GM18499 (cell line): ENCODE results near the gene DIDO1.

ENCODE experiments used
- ATAC-seq: cut with Tn5 transposase; IDR thresholded peaks from one replicate; pipeline ENCODE4 v1.9.1; 2021; ENCODE audit warnings: moderate number of reproducible peaks; ENCODE audit not compliant: insufficient read depth, unreplicated experiment

Gene DIDO1

GRCh38 chr20:62898093-62898964 is 28.0 kb downstream of the DIDO1 start:
- ATAC-seq = no peak

DNA sequence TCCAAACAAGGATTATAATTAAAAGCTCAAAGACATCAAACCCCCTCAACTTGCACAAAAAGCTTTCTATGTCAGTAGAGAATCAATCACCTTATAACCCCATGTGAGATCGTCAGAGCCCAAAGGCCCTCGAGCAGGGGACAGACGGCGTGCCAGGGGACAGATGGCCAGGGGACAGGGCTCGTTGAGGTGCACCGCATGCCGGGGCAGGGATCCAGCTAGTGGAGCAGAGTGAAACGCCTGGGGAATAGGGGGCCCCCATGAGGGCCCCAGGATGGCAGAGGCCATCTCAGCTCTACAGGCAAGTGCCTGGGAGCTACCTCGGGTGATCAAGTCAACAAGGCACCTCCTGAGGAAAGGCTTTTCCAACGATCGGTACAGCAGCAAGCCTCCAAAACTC is 28.6 kb downstream of the DIDO1 start:
- ATAC-seq = no peak

DNA sequence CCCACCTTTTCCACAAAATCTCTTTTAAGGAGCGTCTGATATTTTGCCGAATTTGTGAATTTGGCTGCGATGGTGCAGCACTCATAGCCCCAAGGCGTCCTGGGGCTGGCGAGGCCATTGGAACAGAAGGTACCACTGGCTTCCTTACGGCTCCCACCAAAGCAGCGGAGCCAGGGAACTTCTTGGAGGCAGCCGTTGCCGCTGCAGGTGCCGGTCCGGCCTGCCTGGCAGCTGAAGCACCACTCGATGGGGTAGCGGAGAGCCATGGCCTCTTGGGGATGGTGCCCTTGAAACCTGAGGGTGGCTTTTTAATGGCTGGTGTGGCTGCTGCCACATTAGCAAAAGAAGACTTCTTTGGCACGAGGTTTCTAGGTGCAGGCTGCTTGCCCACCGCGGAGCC is 29.8 kb downstream of the DIDO1 start:
- ATAC-seq = no peak

- no peak for ATAC-seq
These were observed 30.8 kb downstream of the DIDO1 start for GRCh38 chr20:62895539-62895938.

DNA sequence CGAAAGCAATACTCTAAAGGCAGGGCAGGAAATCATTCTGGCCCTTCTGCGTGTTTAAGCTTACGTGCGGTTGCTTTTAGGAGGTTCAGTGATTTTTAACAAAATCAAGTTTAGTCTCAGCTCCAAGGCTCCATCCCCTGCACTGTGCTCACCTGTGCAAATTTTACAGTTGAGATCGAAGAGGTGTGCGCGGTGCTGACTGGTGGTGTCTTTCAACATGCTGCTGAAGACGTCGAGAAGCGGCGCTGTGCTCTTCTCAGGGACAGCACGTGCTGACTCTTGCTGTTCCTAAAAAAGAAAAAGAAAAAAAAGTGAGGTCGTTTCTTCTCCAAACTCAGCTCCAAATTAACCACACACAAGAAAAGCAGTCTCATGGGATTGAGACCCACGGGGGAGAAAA is 32.0 kb downstream of the DIDO1 start:
- ATAC-seq = no peak

DNA sequence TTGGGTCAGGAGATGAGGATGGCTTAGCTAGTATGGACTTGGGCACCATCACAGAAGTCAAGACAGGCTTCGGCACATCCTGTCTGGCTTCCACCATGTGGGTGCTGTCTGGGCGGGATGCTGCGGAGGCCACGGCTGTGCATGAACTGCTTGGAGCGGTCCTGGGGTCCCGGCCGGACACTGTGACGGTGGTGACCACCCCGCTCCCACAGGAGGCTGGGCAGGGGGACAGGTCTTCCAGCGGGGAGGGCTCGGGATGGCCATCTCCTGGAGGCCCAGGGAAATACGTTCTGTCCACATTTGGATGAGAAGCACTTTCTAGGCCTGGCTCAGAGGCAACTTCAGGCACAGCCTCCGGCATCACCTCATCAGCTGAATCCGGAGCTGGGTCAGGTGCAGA is 32.6 kb downstream of the DIDO1 start:
- ATAC-seq = no peak

DNA sequence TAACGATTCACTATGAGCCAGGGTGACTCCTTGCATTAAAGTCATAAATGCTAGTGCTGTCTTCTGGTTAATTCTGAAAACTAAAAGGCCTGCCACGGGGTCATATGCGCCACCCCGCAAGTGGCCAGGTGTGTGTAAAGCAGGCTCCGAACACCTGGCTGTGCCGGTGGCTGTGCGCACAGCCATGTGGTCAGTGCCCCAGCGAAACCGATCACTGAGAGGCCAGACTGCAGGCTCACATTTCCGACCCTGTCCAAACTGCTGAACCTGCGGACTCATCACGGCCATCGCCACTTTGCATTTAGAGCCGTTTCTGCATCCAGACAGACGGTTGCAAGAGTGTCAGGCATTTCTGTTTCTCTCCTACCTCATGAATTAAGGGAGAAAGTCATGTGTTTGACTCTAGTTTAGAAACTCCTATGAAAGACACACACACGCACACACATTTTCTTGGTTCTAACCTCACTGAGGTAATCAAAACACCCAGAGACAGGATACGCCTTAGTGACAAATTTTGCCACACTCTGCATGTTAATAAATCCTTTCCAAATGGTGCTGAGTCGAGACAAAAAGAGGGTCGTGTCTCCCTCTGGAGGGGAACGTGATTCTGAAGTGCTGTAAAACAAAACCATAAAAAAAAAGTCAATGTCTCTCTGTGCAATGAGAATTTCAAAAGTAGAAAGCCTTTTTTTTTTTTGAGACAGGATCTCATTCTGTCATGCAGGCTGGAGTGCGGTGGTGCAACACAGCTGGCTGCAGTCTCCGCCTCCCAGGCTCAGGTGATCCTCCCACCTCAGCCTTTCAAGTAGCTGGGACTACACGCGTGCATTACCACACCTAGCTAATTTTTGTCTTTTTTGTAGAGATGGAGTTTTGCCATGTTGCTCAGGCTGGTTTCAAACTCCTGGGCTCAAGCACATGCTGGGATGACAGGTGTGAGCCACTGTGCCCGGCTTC is 33.7 kb downstream of the DIDO1 start:
- ATAC-seq = no peak

DNA sequence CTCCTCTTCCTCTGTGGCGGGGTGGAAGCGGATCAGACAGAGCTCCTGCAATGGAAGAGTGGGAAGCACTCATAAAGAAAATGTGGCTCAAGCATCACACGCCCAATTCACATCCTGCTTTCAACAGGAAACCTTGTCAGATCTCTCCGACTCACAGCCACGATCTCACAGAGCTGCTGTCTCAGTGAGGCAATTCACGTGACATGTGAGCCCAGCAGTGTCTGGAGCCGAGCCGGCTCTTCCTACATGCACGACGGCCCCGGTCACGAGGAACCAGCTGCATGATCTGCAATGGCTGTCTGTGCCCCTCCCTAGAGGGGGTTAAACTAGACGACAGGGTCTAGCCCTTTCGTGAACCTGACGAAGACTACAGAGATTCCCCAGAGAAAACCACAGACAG is 35.2 kb downstream of the DIDO1 start:
- no peak for ATAC-seq

DNA sequence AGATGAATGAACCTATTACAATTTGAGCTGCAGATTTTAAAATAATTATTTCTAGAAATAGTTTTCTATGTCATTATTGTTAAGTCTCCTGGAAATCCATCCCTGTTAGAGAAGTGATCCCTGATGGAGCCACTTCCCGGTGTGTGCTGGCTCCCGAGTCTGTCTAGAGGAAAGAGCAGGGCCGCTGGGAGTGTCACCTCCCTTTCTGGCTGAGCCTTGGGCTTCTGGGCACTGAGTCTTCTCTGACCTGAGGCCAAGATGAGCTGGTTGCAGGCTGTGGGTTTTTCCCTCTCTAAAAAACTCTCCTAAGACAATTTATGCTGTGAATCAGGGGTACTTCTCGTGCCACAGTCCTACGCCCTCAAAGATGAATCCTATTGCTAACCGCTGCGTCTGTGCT is 35.9 kb downstream of the DIDO1 start:
- no peak for ATAC-seq

- no peak for ATAC-seq
These were observed 36.4 kb downstream of the DIDO1 start for GRCh38 chr20:62889871-62890270.

DNA sequence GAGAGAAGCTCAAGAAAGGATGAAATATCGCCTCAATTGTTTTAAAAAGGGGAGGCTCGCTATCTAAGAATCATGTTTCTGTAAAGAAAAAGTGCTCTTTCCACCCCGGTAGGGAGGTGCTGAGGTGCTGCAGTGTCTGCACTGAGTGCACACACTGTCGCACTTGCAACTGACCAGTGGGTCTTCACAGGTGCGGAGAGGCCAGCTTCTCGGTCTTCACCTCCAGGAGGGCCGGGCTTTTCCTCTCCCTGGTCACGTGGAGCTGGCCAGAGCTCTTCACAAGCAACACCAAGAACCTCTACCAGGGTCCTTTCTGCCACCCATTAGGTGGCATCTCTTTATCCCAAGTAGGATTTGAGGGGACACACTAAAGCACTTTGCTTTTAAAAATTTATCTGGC is 36.9 kb downstream of the DIDO1 start:
- no peak for ATAC-seq

GRCh38 chr20:62888910-62889309 is 37.4 kb downstream of the DIDO1 start:
- no peak for ATAC-seq

DNA sequence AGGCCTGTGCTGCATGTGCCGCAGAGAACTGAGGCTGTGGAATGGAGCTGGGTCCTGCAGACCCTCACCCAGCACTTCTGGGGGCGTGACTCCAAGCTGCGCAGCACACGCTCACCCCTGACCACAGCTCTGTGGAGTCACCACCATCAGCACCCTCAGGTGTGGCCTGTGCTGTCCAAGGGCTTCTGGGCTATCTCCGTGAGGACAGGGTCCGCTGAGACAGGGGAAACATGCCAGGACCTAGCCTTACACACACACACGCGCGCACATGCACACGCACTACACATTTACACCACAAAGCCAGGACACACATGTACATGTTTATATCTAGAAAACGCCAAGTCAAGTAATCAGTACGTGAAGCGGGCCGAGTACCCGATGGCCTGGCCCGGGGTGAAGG is 37.9 kb downstream of the DIDO1 start:
- no peak for ATAC-seq

DNA sequence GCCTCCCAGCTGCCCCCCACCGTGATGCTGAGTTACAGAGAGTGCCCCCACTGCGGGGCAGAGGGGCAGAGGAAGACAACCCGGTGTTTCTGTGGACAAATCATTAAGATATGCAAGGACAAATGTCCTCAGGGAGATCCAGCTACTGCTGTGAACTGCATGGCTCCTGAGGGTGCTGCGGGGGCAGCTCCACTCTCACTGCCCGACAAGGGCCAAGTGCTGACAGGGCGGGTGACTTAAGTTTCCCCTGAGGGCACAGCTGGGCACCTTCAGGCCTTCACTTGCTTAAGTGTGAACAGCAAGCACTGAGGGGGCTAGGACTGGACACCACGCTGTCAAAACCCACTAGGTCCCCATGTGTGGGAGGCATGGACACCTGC is 38.5 kb downstream of the DIDO1 start:
- ATAC-seq = no peak

DNA sequence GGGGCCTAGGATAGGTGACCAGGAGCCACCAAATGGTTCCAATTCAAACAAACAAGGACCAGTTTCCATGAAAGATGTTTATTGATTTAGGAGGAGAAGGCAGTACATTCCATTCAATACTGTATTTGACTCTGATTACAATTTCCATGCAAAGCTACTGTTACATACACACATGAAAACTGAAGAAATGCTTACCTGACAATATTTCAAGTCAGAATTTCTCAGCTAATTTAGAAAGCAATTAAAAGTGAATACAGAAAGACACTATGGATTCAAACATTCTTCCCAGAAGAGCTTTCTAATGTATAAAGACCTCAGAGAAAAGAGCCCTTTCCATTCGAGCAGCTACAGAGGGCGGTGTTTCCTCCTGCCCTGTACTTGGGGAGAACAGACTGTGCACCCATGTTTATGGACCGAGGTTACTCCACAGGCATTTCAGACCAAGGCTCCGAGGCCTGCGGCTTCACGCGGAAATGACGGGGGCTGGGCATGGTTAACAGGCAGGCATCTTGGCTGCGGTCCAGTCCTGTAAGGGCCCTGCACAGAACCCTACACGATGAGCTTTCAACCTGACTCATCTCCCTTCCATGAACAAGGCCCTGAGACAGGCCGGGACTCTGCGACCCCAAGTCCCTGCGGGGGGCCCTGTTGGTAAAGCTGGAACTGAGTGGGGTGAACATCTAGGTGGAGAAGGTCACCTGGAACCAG is 39.0 kb downstream of the DIDO1 start:
- ATAC-seq = no peak

- no peak for ATAC-seq
These were observed 39.6 kb downstream of the DIDO1 start for GRCh38 chr20:62886709-62887058.

DNA sequence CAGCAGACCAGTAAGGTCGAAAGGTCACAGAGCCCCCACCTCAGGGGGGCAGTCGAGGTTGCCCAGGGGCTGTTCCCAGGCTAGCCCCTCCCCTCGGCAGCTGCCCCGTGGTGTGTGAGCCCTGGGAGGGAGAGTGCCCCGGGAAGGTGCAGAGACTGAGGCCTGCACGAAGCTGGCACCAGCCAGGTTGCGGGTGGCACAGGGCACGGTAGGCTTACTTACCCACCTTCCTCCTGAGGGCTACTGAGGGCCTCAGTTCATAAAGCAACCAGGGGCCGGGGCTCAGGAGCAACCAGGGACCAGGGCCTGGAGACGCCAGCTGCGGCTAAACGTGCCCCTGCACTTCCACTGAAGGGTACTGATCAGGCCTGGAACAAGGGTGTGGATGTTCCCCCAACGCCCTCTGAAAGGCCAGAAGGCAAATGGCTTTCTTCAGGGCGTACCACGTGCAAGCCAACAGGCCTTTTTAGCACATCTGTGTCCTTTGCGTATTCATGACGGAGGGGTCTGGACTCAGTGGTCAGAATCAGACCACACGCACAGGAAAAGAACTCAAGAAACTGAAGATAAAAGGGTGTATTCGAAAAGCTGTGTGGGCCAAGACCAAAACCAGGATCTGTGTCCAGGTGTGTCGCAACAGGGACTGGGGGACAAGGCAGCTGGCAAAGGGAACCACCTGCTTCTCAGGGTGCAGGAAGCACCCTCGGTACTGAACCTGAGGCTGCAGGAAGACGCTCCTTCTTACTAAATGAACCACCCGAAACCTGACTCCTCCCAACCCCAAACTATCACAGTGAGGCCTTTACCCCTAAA is 40.2 kb downstream of the DIDO1 start:
- no peak for ATAC-seq

- ATAC-seq = no peak
These were observed 41.0 kb downstream of the DIDO1 start for GRCh38 chr20:62885046-62885895.

DNA sequence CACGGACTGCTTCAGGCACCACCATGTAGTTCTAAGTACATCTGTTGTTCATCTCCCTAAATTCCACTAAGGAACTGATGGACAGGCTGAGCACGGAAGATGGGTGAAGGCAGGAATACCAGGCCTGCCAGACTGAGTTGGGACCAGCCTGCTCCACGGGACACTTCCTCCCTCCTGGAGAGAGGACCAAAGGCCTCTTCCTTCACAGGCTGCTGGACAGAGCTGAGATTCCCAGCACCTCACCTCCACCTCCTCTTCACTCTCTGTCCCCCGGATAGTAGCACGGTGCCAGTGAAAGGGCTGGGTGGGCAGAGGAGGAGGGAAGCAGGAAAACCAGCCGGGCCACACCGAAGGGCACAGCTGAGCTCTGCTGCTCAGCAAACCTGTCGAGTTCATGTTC is 41.7 kb downstream of the DIDO1 start:
- ATAC-seq = no peak
